Stimulated activated CD4-positive, alpha-beta T cell treated with anti-CD3 and anti-CD28 coated beads, Interleukin-4, amount 100 ng/mL, for 48 hours (primary cell): ENCODE measurements around the gene COG2.
"Not testable (repeated sequence)": the region's sequence is repeated elsewhere in the genome, so short reads cannot be mapped to it uniquely, and the experiment has no call there.

Experiments used
- DNase-seq, 2 donors: peaks; one replicate each; pipeline ENCODE4 v3.0.0-alpha.2; 2020; ENCODE audit warnings: low read depth in 2 of 2

COG2 gene

DNA sequence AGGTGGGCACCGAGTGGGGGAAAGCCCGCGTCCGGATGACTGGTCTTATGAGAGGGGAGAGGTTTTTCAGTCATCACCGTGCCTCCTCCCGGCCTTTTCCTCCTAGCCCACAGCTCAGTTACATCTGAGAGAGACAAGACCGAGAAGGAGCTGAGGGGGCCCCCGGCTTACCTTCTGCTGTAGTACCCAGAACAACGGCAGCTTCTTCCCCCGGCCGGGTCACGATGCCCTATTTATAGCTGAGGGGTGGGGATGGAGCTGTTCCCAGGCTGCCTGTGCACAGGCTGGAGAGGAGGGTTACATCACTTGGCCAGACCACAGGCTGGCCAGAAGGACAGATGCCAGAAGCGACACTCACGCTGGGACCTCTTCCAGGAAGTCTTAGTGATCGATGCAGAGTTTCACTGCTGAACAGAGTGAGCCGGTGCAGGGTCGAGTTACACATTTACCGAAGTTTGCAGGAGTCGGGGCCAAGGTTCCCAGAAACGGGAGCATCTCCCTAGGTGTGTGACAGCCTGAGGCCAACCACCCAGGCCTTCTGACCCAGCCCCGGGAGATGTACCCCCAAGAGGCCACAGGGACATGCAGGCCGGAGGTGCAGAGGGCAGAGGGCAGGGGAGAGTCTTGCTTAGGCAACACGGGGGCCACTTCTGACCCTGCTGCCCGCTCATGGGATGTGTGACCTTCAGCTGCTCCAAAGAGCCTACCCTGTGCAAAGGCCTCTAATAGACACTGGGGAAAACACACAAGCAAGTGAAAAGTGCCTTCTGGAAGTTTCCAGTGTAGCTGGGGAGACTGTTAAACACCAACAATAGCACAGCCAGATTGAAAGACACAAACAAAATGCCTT lies 71.9 kb downstream of the COG2 start, which contains the start of gene AGT:
TSS of gene AGT (minus strand) at position 208 of the 850 bp plus-strand sequence. CDS start 3,299 bp downstream, outside the sequence.
- DNase-seq: no peak

GRCh38 chr1:230715510-230715909 lies 73.2 kb downstream of the COG2 start:
- DNase-seq: no peak

- DNase-seq: not testable (repeated sequence)
Observed at GRCh38 chr1:230716453-230716852, 74.2 kb downstream of the COG2 start.

DNA sequence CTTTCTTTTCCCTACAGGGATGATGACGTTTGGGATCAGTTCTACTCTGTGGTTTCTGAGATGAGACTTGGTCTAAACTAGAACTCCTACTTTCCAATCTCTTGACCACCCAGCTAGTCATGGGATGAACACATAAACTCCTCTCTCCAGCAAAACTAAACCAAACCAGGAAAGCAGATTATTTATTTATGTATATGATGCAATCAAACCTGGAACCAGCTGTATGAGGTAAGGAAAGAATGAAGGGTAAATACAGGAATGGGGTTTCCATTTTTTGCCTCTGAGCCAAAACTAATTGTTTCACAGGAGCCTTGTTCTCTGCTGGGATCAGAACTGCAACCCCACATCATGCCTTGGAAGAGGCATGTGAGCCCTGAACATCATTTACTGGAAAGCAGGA lies 75.0 kb downstream of the COG2 start:
- no peak for DNase-seq

DNA sequence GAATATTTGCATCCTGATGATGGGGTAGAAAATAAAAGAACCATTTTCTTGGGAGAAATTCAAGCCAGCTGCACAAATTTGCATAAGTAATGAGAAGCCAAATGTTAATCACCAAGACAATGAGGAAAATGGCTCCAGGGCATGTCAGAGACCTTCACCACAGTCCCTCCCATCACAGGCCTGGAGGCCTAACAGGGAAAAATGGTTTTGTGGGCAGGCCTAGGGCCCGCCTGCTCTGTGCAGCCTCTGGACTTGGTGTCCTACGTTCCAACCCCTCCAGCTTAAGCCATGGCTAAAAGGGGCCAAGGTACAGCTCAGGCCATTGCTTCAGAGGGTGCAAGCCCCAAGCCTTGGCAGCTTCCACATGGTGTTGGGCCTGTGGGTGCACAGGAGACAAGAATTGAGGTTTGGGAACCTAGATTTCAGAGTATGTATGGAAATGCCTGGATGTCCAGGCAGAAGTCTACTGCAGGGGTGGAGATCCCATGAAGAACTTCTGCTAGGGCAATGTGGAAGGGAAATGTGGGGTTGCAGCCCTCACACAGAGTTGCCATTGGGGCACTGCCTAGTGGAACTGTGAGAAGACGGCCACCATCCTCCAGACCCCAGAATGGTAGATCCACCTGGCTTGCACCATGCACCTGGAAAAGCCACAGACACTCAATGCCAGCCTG lies 79.7 kb downstream of the COG2 start:
- not testable (repeated sequence) for DNase-seq

GRCh38 chr1:230725256-230726012 lies 83.2 kb downstream of the COG2 start:
- no peak for DNase-seq

DNA sequence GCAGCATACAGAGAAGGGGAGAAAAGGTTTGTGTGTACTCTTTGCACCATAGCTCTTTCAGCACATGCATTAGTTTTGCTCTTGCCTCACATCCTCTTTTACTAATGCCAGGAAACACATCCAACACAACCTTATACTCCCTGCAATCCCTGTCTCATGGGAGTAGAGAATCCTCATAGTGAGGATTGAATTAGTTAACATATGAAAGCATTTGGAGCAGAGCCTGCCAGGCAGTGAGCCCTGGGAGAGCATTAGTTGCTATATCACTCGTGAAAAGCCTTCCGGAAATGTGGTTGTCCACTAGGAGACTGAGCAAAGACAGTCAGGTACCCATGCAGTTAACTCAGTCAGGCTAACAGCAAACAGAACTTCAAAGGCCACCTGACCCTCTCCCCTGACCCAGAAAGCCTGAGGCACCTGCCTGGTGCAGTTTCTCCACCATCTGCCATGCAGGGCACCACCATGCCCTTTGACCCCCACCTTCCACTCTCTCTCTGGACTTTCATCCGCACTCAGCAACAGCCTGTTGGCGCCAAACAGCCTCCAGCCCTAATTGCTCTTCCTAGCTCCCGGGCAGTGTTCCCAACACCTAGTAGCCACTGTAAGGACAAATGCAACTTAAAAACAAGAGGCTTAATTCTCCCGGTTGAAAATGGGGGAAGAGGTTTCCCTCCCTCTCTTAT lies 86.6 kb downstream of the COG2 start:
- DNase-seq: no peak

DNA sequence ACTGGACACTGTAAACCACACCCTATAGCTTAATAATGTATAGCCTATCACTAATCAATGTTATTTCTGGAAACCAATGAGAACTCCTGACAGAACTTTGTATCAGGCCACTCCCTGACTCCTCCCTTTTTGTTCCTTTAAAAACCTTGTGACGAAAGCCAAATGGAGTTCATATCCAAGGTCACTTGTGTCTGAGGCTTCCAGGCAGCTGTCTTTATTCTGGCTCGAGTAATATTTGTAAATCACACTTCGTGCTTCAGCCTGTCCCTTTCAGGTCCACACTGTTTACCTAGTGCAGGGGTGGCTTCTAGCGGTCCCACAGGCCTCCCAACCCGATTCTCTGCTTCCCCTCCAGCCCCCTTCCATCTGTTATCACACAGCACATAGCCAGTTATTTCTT lies 88.7 kb downstream of the COG2 start:
- DNase-seq: no peak

DNA sequence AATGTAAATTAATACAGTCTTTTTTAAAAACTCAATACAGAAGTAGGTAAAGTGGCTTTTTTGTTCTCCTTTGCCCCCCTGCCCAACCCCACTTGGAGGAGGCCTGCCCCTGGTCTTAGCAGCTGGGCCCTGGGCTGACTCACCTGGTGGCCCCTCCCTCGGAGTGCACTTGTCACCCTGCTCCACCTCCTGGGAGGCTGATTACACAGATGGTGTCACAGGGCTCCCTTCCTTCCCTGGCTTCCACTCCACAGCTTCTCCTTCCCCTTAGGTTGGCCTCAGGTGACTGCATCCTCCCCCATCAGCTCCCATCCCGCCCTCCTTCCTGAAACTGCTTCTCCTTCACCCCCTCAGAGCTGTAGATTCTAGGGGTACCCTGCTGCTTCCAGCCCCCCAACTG lies 93.2 kb downstream of the COG2 start:
- no peak for DNase-seq

GRCh38 chr1:230737622-230738262 lies 95.5 kb downstream of the COG2 start:
- no peak for DNase-seq

GRCh38 chr1:230739564-230740290 lies 97.4 kb downstream of the COG2 start:
- DNase-seq: no peak
